ENCODE measurements around the gene MAGI3.
"Not testable (repeated sequence)": the region's sequence is repeated elsewhere in the genome, so short reads cannot be mapped to it uniquely, and the experiment has no call there.

The MAGI3 gene

DNA sequence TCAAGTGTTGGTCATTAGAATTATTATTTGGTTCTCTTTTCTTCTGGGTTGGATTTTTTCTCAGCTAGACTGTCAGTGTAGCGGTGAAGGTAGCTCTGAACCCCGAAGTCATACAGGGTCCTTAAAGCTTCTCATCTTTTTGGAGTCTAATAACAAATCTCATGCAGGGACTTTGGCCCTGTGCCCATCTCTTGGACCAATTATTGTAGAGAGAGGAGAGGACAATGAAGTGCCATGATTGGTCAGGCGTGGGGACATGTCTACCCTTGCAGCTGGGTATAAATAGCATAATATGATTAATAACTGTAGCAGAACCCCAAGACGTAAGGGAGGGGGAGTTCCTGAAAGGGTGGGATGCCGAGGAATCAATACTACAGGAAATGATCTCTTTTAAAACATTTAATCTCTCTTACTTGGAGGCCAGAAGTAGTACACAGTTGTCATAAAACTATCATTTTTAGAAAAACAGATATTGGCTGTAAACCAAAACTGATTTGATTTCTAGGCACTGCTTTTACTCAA lies 8.8 kb downstream of the MAGI3 start:
- DNase-seq = no peak

- no peak for DNase-seq
Measured at GRCh38 chr1:113401067-113401466, 10.8 kb downstream of the MAGI3 start.

DNA sequence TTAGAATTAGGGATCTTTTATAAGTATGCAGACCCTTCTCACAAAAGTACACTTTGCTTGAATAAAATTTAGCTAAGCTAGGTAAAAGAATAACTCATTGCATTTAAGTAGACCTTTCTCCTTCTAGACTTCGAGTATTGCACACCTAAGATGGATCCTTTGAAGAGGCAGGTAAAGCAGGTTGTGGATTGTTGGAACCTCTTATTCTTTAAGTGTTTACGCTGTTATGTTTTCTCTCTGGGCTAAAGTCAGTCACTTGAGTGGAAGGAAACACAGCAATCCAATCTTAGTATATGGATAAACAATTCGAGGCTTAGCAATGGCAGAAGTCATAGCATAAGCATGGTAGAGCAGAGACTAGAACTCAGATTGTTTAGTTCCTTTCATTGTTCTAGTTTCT lies 11.4 kb downstream of the MAGI3 start:
- no peak for DNase-seq

DNA sequence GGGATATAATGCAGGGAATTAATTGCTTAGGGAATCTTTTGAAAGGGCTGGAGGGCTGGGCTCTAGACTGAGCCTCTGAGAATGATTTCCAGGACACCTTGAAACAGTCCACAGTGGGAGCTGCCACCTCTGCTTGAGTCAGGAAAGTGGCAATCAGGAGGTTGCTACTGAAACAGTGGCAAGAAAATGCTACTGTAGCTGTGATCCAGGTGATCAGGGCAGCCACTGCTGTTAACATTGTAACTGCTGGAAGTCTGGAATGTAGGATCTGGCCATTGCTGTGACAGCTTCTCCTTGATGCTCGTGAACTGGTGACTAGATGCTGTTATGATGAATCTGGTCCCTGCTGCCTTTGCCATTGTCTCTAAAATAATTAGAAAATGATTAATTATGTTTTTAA lies 12.8 kb downstream of the MAGI3 start:
- DNase-seq = no peak

- no peak for DNase-seq
Measured at GRCh38 chr1:113405573-113405972, 15.3 kb downstream of the MAGI3 start.

DNA sequence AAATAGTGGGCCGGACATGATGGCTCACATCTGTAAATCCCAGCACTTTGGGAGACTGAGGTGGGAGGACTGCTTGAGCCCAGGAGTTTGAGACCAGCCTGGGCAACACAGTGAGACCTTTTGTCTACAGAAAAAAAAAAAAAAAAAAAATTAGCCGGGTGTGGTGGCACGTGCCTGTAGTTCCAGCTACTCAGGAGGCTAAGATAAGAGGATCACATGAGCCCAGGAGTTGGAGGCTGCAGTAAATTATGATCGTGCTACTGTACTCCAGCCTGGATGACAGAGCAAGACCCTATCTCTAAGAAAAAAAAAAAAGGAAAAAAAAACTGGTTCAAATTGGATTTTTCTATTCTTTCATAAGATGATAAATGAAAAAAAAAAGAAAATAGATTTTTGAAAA lies 15.8 kb downstream of the MAGI3 start:
- not testable (repeated sequence) for DNase-seq

DNA sequence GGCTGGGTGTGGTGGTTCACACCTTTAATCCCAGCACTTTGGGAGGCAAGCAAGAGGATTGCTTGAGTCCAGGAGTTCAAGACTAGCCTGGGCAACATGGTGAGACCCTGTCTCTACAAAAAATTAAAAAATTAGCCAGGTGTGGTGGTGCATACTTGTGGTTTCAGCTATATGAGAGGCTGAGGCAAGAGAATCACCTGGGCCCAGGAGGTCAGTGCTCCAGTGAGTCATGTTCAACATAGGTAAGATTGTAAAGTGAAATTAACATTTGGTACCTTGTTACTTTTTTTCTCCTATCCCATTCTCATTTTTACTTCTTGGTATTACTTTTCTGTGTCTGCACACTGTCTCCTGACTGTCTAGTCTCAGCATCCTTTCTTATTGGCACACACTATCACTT lies 19.0 kb downstream of the MAGI3 start:
- DNase-seq = no peak

- not testable (repeated sequence) for DNase-seq
Measured at GRCh38 chr1:113412020-113412419, 21.7 kb downstream of the MAGI3 start.

- DNase-seq = no peak
Measured at GRCh38 chr1:113415310-113416070, 25.2 kb downstream of the MAGI3 start.

- not testable (repeated sequence) for DNase-seq
Measured at GRCh38 chr1:113416071-113416470, 25.8 kb downstream of the MAGI3 start.

DNA sequence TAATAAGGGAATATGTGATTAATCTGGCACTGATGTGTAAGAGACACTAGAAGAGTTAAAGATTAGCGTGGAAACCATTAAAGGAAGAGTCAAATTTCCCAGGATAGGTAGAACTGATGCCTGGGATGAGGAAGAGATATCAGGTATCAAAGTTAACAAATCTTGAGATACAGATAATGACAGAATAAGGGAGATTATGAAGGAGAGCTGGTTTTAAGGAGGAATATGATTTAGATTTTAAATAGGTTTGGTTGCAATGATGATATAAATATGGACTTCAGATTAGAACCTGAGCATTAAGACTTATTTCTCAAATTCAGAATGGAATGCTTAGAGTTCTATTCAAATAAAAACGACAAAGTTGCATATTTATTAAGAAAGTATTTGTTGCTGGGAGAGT lies 26.2 kb downstream of the MAGI3 start:
- no peak for DNase-seq

GRCh38 chr1:113422315-113423068 lies 32.2 kb downstream of the MAGI3 start:
- DNase-seq = no peak

DNA sequence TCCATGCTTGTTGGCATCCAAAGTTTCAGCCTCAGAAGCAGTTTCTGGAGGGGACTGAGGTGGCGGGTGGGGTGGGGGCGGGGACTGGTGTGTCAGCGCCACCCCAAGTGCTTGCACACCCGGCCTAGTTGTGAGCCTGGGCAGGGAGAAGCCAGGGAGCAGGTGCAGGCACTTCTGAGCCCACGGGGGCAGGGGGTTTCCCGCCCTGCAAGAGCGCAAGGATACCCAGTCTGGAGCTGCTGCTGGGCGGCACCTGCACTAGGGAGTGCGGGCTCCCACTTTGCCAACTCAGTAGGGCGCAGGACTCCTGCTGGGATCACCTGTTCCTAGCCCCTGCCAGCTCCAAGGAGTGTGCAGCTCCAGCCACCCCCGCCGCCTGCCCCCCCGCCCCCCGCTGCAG lies 33.5 kb downstream of the MAGI3 start:
- DNase-seq = no peak

GRCh38 chr1:113429461-113430153 lies 39.3 kb downstream of the MAGI3 start:
- no peak for DNase-seq

GRCh38 chr1:113433184-113433583 lies 42.9 kb downstream of the MAGI3 start:
- DNase-seq = no peak

GRCh38 chr1:113434081-113434873 lies 44.0 kb downstream of the MAGI3 start:
- no peak for DNase-seq

- no peak for DNase-seq
Measured at GRCh38 chr1:113434874-113435175, 44.5 kb downstream of the MAGI3 start.

DNA sequence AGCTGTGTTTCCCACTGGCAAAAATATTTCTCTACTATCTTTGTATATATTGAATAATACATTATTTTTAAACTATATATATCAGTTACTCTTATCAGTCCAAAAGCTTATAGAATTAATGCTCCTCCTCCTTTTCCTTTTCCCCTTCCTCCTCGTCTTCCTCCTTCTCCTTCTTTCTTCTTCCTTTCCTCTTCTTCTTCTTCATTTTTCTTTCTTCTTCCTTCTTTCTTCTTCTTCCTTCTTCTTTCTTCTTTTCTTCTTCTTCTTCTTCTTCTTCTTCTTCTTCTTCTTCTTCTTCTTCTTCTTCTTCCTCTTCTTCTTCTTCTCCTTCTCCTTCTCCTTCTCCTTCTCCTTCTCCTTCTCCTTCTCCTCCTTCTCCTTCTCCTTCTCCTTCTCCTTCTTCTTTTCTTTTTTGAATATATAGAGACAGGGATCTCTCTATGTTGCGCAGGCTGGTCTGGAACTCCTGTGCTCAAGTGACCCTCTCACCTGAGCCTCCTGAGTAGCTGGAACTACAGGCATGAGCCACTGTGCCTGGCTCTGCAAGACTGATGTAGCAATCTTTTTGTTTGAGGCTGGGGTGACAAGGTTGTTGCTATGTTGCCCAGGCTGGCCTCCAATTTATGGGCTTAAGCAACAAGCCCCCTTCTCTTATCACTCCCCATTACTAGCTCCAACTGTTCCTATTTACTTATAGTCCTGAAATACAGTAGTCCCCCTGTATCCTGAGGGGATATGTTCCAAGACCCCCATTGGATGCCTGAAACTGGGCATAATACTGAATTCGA lies 47.4 kb downstream of the MAGI3 start:
- DNase-seq = no peak

DNA sequence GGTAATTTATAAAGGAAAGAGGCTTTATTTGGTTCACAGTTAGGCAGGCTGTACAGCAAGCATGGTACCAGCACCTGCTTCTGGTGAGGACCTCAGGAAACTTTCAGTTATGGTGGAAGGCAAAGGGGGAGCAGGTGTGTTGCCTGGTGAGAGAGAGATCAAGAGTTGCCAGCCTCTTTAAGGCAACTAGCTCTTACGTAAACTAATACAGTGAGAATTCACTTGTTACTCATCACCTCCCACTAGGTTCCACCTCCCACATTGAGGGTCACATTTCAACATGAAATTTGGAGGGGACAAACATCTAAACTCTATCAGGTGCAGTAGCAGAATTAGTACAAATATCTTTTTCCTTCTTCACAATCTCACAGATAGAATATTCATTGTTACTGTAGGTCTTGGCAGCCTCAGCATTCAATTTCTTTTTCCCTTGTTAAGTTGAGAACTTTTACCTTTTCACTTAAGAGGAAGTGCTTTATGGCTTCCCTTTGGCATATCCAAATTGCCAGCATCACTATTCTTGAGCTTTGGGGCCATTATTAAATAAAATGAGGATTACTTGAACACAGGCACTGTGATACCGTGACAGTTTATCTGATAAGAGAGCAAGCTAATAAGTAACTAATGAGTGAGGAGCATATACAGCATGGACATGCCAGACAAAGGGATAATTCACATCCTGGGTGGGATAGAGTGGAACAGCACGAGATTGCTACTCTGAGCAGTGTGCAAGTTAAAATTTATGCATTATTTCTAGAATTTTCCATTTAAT lies 48.4 kb downstream of the MAGI3 start:
- DNase-seq = no peak

DNA sequence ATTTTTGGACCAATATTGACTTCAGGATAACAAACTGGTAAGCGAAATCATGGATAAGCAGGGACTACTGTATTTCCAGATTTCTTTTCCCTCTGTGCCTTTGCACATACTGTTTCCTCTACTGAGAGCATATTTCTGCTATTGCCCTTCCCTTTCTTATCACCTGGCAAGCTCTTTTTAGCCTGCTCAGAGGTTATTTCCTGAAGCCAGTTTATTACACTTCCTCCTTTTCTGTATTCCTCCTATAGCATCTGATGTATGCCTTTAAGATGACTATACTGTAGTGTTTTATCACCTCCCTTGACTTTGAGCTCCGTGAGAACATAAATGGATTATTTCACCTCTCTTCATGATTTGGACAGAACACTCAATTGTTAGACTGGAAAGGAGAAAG lies 49.0 kb downstream of the MAGI3 start:
- no peak for DNase-seq

DNA sequence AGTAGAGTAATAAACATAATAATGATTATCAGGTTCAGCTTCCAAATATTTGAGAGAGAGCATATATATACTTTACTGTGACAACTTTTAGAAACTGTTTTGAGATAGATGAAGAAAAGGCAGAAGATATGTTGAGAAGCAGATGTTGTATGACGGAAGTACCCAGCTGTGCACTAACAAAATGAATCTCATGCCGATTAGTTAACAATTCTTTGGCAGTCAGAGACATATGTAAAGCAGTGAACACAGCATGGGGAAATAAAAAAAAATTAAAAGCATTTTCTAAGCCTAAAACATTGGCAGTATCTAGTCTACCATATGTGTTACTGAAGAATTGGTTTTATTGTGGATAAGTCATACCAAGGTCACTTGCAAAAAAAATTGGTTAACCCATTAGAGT lies 51.8 kb downstream of the MAGI3 start:
- no peak for DNase-seq
